Measurements from ENCODE around the gene CLIP3.

CLIP3 gene

GRCh38 chr19:35995048-35995993 lies 37.4 kb downstream of the CLIP3 start, which contains the start of gene SDHAF1:
Gene SDHAF1, plus strand, starts transcription at chr19:35995188. Its CDS starts 87 bp downstream, at chr19:35995275.
- peak; percentile 46 for TF ChIP-seq CTCF (IDR thresholded peaks at IDR 0.05)
- H3K4me3 ChIP-seq (ENCODE audit: low read depth in 1 of 2, low read length in 1 of 2): peak within 1 kb of the TSS; percentile 87 to 90
- H3K4me1 ChIP-seq (ENCODE audit: control insufficient read depth in 1 of 2, insufficient read depth in 1 of 2, low read depth in 1 of 2, low read length in 1 of 2): peaks cover 27 to 28% of the 10 kb centered on the region in 2 experiments
- peaks cover 9% of the 10 kb centered on the region for H3K27me3 ChIP-seq
- H3K9me3 ChIP-seq: no peaks in the 10 kb centered on the region
- H3K36me3 ChIP-seq: peaks cover 4% of the 10 kb centered on the region
- peak within 1 kb of the TSS; percentile 89 for H3K27ac ChIP-seq

GRCh38 chr19:35993923-35994598 lies 38.6 kb downstream of the CLIP3 start:
- H3K27me3 ChIP-seq: peaks cover 20% of the 10 kb centered on the region
- no peak for TF ChIP-seq CTCF (IDR thresholded peaks at IDR 0.05)
- H3K36me3 ChIP-seq: peaks cover 4% of the 10 kb centered on the region
- no peak overlapping the region for H3K27ac ChIP-seq
- H3K4me1 ChIP-seq (ENCODE audit: control insufficient read depth in 1 of 2, insufficient read depth in 1 of 2, low read depth in 1 of 2, low read length in 1 of 2): peaks cover 24 to 27% of the 10 kb centered on the region in 2 experiments
- H3K4me3 ChIP-seq (ENCODE audit: low read depth in 1 of 2, low read length in 1 of 2): peak overlapping the region; percentile 87 to 90
- no peaks in the 10 kb centered on the region for H3K9me3 ChIP-seq

- Histone ChIP-seq H3K4me1 (ENCODE audit: control insufficient read depth in 1 of 2, insufficient read depth in 1 of 2, low read depth in 1 of 2, low read length in 1 of 2) (peaks cover 24 to 27% of the 10 kb centered on the region in 2 experiments), H3K27me3 (peaks cover 29% of the 10 kb centered on the region), H3K27ac (no peak overlapping the region), H3K36me3 (peaks cover 2% of the 10 kb centered on the region), H3K9me3 (no peaks in the 10 kb centered on the region), H3K4me3 (ENCODE audit: low read depth in 1 of 2, low read length in 1 of 2) (no peak overlapping the region)
- no peak for TF ChIP-seq CTCF (IDR thresholded peaks at IDR 0.05)
These were observed 39.5 kb downstream of the CLIP3 start for GRCh38 chr19:35992907-35993765.

GRCh38 chr19:35991731-35992450 lies 40.8 kb downstream of the CLIP3 start:
- H3K27ac ChIP-seq: no peak overlapping the region

More at GRCh38 chr19:35991731-35992450, 40.8 kb downstream of the CLIP3 start:
- Histone ChIP-seq H3K4me1 (ENCODE audit: control insufficient read depth in 1 of 2, insufficient read depth in 1 of 2, low read depth in 1 of 2, low read length in 1 of 2) (peaks cover 24 to 33% of the 10 kb centered on the region in 2 experiments), H3K27me3 (peaks cover 41% of the 10 kb centered on the region), H3K36me3 (no peaks in the 10 kb centered on the region), H3K4me3 (ENCODE audit: low read depth in 1 of 2, low read length in 1 of 2) (no peak overlapping the region), H3K9me3 (no peaks in the 10 kb centered on the region)
- no peak for TF ChIP-seq CTCF (IDR thresholded peaks at IDR 0.05)

All from neutrophil (primary cell).